ENCODE measurements around the gene NFYA. TPM values are rescaled to one million over a fixed set of nuclear protein-coding genes. Genes with fewer than 3 reads are reported as not detected.
A peak's percentile ranks its signal among the peaks of the same experiment; 100 is the strongest.

Gene NFYA
- total RNA-seq, 5 donors from 2014 or later (not counting 1 experiment from before 2014, with no cell fraction given) = 36.2 to 47.0 (median 42.2) TPM

GRCh38 chr6:41064841-41065240, 7.9 kb upstream of the NFYA start:
- Mint-ChIP-seq H3K36me3 (peaks cover 58% of the 10 kb centered on the region), H3K4me1 (peaks cover 8 to 17% (median 14%) of the 10 kb centered on the region in 3 donors), H3K4me3 (no peak overlapping the region), H3K9me3 (no peaks in the 10 kb centered on the region), H3K27me3 (no peaks in the 10 kb centered on the region), H3K27ac (no peak overlapping the region)
- 90% methylated on average over 2 of the region's 5 CpGs for WGBS (ENCODE audit: insufficient coverage)
- ATAC-seq (replicated peaks in 1 of 4) (no peak), DNase-seq (no peak)
- Histone ChIP-seq H3K27me3 (replicated peaks in 1 of 2; ENCODE audit: control insufficient read depth in 2 of 2, extremely low read depth in 1 of 2, insufficient read depth in 2 of 2, low read length in 1 of 2) (no peaks in the 10 kb centered on the region), H3K27ac (ENCODE audit: low read length) (no peak overlapping the region), H3K36me3 (ENCODE audit: control insufficient read depth in 2 of 2, extremely low read depth in 1 of 2, insufficient read depth in 1 of 2, low read length in 1 of 2) (peaks cover 3 to 76% of the 10 kb centered on the region in 2 donors), H3K9me3 (no peaks in the 10 kb centered on the region), H3K4me3 (ENCODE audit: control insufficient read depth in 1 of 2, extremely low read depth in 1 of 2, low read length in 1 of 2) (no peak overlapping the region), H3K4me1 (ENCODE audit: control insufficient read depth in 1 of 2, extremely low read depth in 1 of 2, insufficient read depth in 2 of 2, low read length in 2 of 2) (no peaks in the 10 kb centered on the region)
- POLR2A ChIA-PET = no interaction called here
- CTCF ChIA-PET = interaction anchor here in 1 of 2 donors (0.7 to 0.9 kb wide), 2 partner anchors 37 to 118 kb away, joined by 3 read pairs; no protein-coding TSS in a partner anchor

DNA sequence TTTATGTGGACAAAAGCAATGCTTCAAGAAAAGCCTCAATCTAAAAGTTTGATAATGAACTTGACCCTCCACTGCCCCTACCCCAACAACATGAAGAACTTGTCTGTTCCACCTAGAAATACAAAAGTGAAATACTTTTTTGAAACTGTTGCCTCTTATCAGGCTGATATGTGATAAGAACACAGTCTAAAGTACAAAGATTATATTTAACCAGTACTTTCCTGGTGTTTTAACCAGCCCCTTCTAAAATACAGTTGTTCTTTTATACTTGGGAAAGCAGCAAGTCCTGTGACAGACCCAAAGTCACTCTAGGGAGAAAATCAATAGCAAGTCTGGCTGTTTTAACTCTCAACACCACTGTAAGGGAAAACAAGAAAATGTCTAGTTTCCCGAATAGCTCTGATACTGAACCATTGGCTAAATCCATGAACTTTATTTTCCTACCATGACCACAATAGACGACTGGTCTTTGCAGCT, 7.2 kb upstream of the NFYA start:
- ChIA-PET POLR2A (no interaction called here), CTCF (interaction anchor here in 1 of 2 donors (0.6 kb wide), 1 partner anchor 24 kb away, joined by 3 read pairs; the partner anchor contains the start of gene TSPO2)
- no peak overlapping the region for H3K27ac Mint-ChIP-seq
- no peak overlapping the region for H3K4me3 Mint-ChIP-seq
- peaks cover 56% of the 10 kb centered on the region for H3K36me3 Mint-ChIP-seq
- peaks cover 11 to 21% (median 19%) of the 10 kb centered on the region in 3 donors for H3K4me1 Mint-ChIP-seq
- no peaks in the 10 kb centered on the region for H3K9me3 Mint-ChIP-seq
- Histone ChIP-seq H3K4me1 (ENCODE audit: control insufficient read depth in 1 of 2, extremely low read depth in 1 of 2, insufficient read depth in 2 of 2, low read length in 2 of 2) (no peaks in the 10 kb centered on the region), H3K4me3 (ENCODE audit: control insufficient read depth in 1 of 2, extremely low read depth in 1 of 2, low read length in 1 of 2) (no peak overlapping the region), H3K27me3 (replicated peaks in 1 of 2; ENCODE audit: control insufficient read depth in 2 of 2, extremely low read depth in 1 of 2, insufficient read depth in 2 of 2, low read length in 1 of 2) (no peaks in the 10 kb centered on the region), H3K36me3 (ENCODE audit: control insufficient read depth in 2 of 2, extremely low read depth in 1 of 2, insufficient read depth in 1 of 2, low read length in 1 of 2) (peaks cover 3 to 77% of the 10 kb centered on the region in 2 donors), H3K27ac (ENCODE audit: low read length) (no peak overlapping the region), H3K9me3 (no peaks in the 10 kb centered on the region)
- WGBS (ENCODE audit: insufficient coverage) = no CpG with 5 or more reads among the region's 2 CpGs
- no peaks in the 10 kb centered on the region for H3K27me3 Mint-ChIP-seq
- ATAC-seq (replicated peaks in 1 of 4) = no peak
- DNase-seq = no peak

DNA sequence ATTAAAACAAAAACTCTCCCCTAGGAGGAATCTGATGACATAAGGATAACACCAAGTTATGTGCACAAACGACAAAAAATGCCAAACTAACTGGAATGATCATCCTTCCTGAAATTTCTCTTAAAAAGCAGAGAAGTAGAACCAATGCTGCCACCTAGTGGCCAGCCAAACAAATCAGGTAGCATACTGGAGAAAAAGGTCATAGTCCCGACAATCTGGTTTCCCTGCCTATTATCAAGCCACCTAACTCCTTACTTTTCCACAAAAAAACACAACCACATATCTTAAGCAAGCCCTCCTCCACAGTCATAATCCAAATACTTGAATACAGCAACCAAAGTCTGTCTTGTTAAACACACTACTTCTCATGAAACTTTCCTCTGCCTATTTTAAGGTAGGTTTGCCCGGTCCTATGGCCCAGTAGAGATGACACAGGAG, 5.9 kb upstream of the NFYA start:
- POLR2A ChIA-PET = no interaction called here
- Mint-ChIP-seq H3K36me3 (peaks cover 53% of the 10 kb centered on the region), H3K4me1 (peaks cover 21 to 34% (median 31%) of the 10 kb centered on the region in 3 donors), H3K9me3 (no peaks in the 10 kb centered on the region), H3K27ac (peak overlapping the region; percentile 12 to 42), H3K4me3 (no peak overlapping the region), H3K27me3 (no peaks in the 10 kb centered on the region)
- H3K4me3 ChIP-seq (ENCODE audit: control insufficient read depth in 1 of 2, extremely low read depth in 1 of 2, low read length in 1 of 2) = no peak overlapping the region
- peaks cover 6 to 8% of the 10 kb centered on the region in 2 experiments for H3K4me1 ChIP-seq (ENCODE audit: control insufficient read depth in 1 of 2, extremely low read depth in 1 of 2, insufficient read depth in 2 of 2, low read length in 2 of 2)
- H3K27ac ChIP-seq (ENCODE audit: low read length) = no peak overlapping the region
- CTCF ChIA-PET = interaction anchor here in 1 of 2 donors (1.4 kb wide), 1 partner anchor 9 kb away, joined by 3 read pairs; no protein-coding TSS in a partner anchor
- no peaks in the 10 kb centered on the region for H3K27me3 ChIP-seq (replicated peaks in 1 of 2; ENCODE audit: control insufficient read depth in 2 of 2, extremely low read depth in 1 of 2, insufficient read depth in 2 of 2, low read length in 1 of 2)
- DNase-seq (peak in 31 of 35 experiments; percentile 24 to 87 (median 53)), ATAC-seq (replicated peaks in 1 of 4) (no peak)
- WGBS (ENCODE audit: insufficient coverage) = 0% methylated on average over 1 of the region's 3 CpGs
- H3K9me3 ChIP-seq = no peaks in the 10 kb centered on the region
- peaks cover 3 to 72% of the 10 kb centered on the region in 2 donors for H3K36me3 ChIP-seq (ENCODE audit: control insufficient read depth in 2 of 2, extremely low read depth in 1 of 2, insufficient read depth in 1 of 2, low read length in 1 of 2)

DNA sequence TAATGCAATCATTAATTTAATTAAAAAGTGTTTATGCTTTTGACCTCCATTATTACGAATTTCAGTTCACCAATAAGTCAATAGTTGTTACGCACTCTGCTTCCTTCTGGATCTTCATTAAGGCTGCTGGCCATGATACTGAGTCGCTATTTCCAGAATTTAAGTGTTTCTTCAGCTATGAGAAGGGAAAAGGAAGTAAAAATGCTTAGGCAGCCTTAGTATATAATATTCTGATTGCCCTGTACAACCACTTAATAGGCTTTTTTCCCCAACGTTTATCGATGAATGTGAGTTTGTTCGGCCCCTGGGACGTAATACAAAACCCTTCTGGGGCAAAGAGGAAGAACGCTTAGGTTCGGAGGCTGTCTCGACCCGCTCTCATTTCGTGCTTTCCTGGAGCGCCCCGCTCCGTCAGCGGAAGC, 1.3 kb upstream of the NFYA start:
- DNase-seq (peak in 2 of 35 experiments; percentile 50 to 63), ATAC-seq (replicated peaks in 1 of 4) (no peak)
- Histone ChIP-seq H3K9me3 (no peaks in the 10 kb centered on the region), H3K36me3 (ENCODE audit: control insufficient read depth in 2 of 2, extremely low read depth in 1 of 2, insufficient read depth in 1 of 2, low read length in 1 of 2) (peaks cover 0 to 35% of the 10 kb centered on the region in 2 donors), H3K4me3 (ENCODE audit: control insufficient read depth in 1 of 2, extremely low read depth in 1 of 2, low read length in 1 of 2) (peak overlapping the region; percentile 94), H3K27me3 (replicated peaks in 1 of 2; ENCODE audit: control insufficient read depth in 2 of 2, extremely low read depth in 1 of 2, insufficient read depth in 2 of 2, low read length in 1 of 2) (no peaks in the 10 kb centered on the region), H3K4me1 (ENCODE audit: control insufficient read depth in 1 of 2, extremely low read depth in 1 of 2, insufficient read depth in 2 of 2, low read length in 2 of 2) (peaks cover 17 to 30% of the 10 kb centered on the region in 2 experiments), H3K27ac (ENCODE audit: low read length) (peak overlapping the region; percentile 96)
- H3K27ac Mint-ChIP-seq = peak overlapping the region; percentile 97 to 98
- CTCF ChIA-PET = interaction anchor here in 1 of 2 donors (1.2 kb wide), 1 partner anchor 43 kb away, joined by 4 read pairs; no protein-coding TSS in a partner anchor
- 2% methylated on average over 7 of the region's 16 CpGs for WGBS (ENCODE audit: insufficient coverage)
- POLR2A ChIA-PET = no interaction called here
- no peaks in the 10 kb centered on the region for H3K27me3 Mint-ChIP-seq
- peaks cover 23% of the 10 kb centered on the region for H3K36me3 Mint-ChIP-seq
- peaks cover 46 to 62% (median 55%) of the 10 kb centered on the region in 3 donors for H3K4me1 Mint-ChIP-seq
- no peaks in the 10 kb centered on the region for H3K9me3 Mint-ChIP-seq
- H3K4me3 Mint-ChIP-seq = peak overlapping the region; percentile 94 to 96 (median 95)

DNA sequence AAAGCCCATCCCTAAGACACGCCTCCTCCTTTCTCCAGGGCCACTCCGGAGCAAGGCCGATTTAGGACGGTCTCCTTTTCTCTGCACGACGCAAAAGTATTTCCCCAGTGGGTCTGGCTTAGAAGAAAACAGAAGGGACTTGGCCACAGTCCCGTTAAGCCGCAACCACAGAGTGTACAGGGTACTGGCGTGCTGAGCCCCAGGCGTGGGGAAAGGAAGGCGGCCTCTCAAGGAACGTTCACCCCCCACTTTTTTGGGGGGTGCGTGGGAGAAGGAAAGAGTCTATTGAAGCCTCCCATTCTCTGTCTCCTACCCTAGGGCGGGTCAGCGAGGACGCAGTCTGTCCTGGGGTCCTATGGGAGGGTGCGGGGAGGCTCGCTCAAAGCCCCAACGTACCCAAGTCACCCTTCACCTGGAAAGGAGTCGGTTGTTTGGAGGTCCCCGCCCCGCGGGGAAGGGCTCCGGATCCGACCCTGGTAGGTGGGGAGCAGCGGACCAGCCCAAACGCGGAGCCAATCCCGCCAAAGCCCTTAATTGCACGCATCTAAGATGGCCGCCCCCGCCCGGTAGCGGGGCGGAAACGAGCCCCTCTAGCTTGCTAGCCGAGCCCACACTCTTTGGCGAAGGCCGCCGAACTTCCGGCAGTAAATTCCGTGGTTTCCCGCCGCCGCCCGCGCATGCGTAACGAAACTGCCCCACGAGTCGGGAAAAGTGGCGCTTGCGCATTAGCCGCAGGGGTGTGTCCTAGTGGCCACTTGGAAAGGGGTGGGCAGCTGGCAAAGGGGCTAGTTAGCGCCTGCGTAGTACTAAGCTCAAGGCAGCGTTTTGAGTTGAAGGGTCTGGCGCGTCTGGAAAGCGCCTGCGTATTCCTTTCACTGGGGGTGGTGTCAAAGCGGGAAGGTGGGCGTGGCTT, 595 bp upstream of the NFYA start, which contains the start of gene OARD1:
Gene OARD1 (minus strand): TSS at position 434 of the 913 bp plus-strand sequence. CDS start 722 bp downstream, outside the sequence.
- H3K27ac ChIP-seq (ENCODE audit: low read length) = peak within 1 kb of the TSS; percentile 96
- ATAC-seq (replicated peaks in 1 of 4) = peak; percentile 79 to 80 (median 80)
- ChIA-PET POLR2A (interaction anchor here (0.5 to 0.6 kb wide), 2 partner anchors 9 to 37 kb away, joined by 3 to 7 read pairs; no protein-coding TSS in a partner anchor), CTCF (interaction anchor here in 1 of 2 donors (1.2 kb wide), 2 partner anchors 44 kb away, joined by 4 to 6 read pairs; no protein-coding TSS in a partner anchor)
- H3K9me3 ChIP-seq = no peaks in the 10 kb centered on the region
- Mint-ChIP-seq H3K9me3 (no peaks in the 10 kb centered on the region), H3K36me3 (peaks cover 17% of the 10 kb centered on the region), H3K4me3 (peak within 1 kb of the TSS; percentile 94 to 96 (median 95)), H3K27me3 (no peaks in the 10 kb centered on the region), H3K4me1 (peaks cover 42 to 62% (median 53%) of the 10 kb centered on the region in 3 donors), H3K27ac (peak within 1 kb of the TSS; percentile 97 to 98)
- under 1% methylated on average over 41 of the region's 63 CpGs for WGBS (ENCODE audit: insufficient coverage)
- peaks cover 0 to 32% of the 10 kb centered on the region in 2 donors for H3K36me3 ChIP-seq (ENCODE audit: control insufficient read depth in 2 of 2, extremely low read depth in 1 of 2, insufficient read depth in 1 of 2, low read length in 1 of 2)
- H3K27me3 ChIP-seq (replicated peaks in 1 of 2; ENCODE audit: control insufficient read depth in 2 of 2, extremely low read depth in 1 of 2, insufficient read depth in 2 of 2, low read length in 1 of 2) = no peaks in the 10 kb centered on the region
- peaks cover 17 to 30% of the 10 kb centered on the region in 2 experiments for H3K4me1 ChIP-seq (ENCODE audit: control insufficient read depth in 1 of 2, extremely low read depth in 1 of 2, insufficient read depth in 2 of 2, low read length in 2 of 2)
- H3K4me3 ChIP-seq (ENCODE audit: control insufficient read depth in 1 of 2, extremely low read depth in 1 of 2, low read length in 1 of 2) = peak within 1 kb of the TSS; percentile 94
- peak; percentile 99 to 100 (median 100) for DNase-seq

Data from T-cell (primary cell).